GM12892 (cell line): ENCODE data around the gene SORCS2.

Experiments
- POLR2A ChIP-seq: IDR thresholded peaks from 2 replicates; pipeline ENCODE4 v1.6.1; 2011; ENCODE audit warnings: low read depth, low read length, control low read depth
- POLR2AphosphoS5 ChIP-seq: IDR thresholded peaks from 2 replicates; pipeline ENCODE4 v1.6.1; 2011; ENCODE audit warnings: low read depth, low read length, control low read depth
- TAF1 ChIP-seq: IDR thresholded peaks from 2 replicates; pipeline ENCODE4 v1.6.1; 2011; ENCODE audit warnings: low read depth, mild to moderate bottlenecking, control low read depth, low read length, borderline replicate concordance

- no peak for TF ChIP-seq POLR2AphosphoS5
- TF ChIP-seq TAF1: no peak
- no peak for TF ChIP-seq POLR2A
These were observed 135.1 kb downstream of the SORCS2 start for GRCh38 chr4:7327341-7327885.
